ENCODE data around the gene CRIP2. TPM values are rescaled to one million over a fixed set of nuclear protein-coding genes. Genes with fewer than 3 reads are reported as not detected.

The CRIP2 gene
- total and polyA plus RNA-seq, 2 of the 4 experiments (the other 2 are of a cell fraction) = 18.1 to 123 TPM

- no peak overlapping the region for H4K5ac ChIP-seq (ENCODE audit: low read depth, low read length)
- H3K36me3 ChIP-seq (ENCODE audit: control insufficient read depth, insufficient read depth, low read length) = no peaks in the 10 kb centered on the region; the same call in 1 of the 2 replicates
- no peaks in the 10 kb centered on the region; the same call in 1 of the 2 replicates for H3K4me1 ChIP-seq (ENCODE audit: control insufficient read depth, insufficient read depth, low read length)
- no peak overlapping the region for H4K91ac ChIP-seq (ENCODE audit: insufficient read depth, low read depth, low read length)
- no peak overlapping the region for H2BK120ac ChIP-seq (ENCODE audit: low read depth, low read length)
- dilution Hi-C loops (cut with HindIII; ENCODE audit: low sequenced_read_pairs, unreplicated experiment) (no loop called here), intact Hi-C loops (cut with micrococcal nuclease) (no loop called here), in situ Hi-C loops (cut with MboI; ENCODE audit: low sequenced_read_pairs) (no loop called here)
- WGBS, 2 experiments (ENCODE audit: extremely low coverage in 2 of 2, insufficient read length in 1 of 2) = 38% methylated on average over 5 of the region's 17 CpGs; no CpG with 5 or more reads in 1 of the 2 experiments
- H2AK9ac ChIP-seq (replicated peaks; ENCODE audit: low read depth, low read length, poor library complexity) = no peak overlapping the region
- no peak for TF ChIP-seq USF2 (IDR thresholded peaks at IDR 0.05; ENCODE audit: low read depth, low read length)
- TF ChIP-seq SMC3 (IDR thresholded peaks at IDR 0.05; ENCODE audit: low read depth, low read length) = no peak
- TF ChIP-seq ELK1 (IDR thresholded peaks at IDR 0.05; ENCODE audit: borderline replicate concordance, low read depth, low read length) = no peak
- TF ChIP-seq CEBPB (IDR thresholded peaks at IDR 0.05; ENCODE audit: low read depth, low read length) = no peak
- no peak for TF ChIP-seq MAZ (IDR thresholded peaks at IDR 0.05; ENCODE audit: borderline replicate concordance, low read depth, low read length)
- TF ChIP-seq MAFK (IDR thresholded peaks at IDR 0.05; ENCODE audit: low read depth, low read length) = no peak
- TF ChIP-seq POLR2A (IDR thresholded peaks at IDR 0.05; ENCODE audit: low read depth, low read length) = no peak
- no peak for TF ChIP-seq CTCF (conservative IDR thresholded peaks at IDR 0.05; ENCODE audit: low read depth, low read length)
- no peak for TF ChIP-seq NFE2L2 (IDR thresholded peaks at IDR 0.05; ENCODE audit: low read depth, low read length)
- TF ChIP-seq RFX5 (IDR thresholded peaks at IDR 0.05; ENCODE audit: low read depth, low read length) = no peak
- TF ChIP-seq CHD1 (IDR thresholded peaks at IDR 0.05; ENCODE audit: low read depth, low read length) = no peak
- TF ChIP-seq RCOR1 (IDR thresholded peaks at IDR 0.05; ENCODE audit: insufficient replicate concordance, low read length) = no peak
- TF ChIP-seq FOS (IDR thresholded peaks at IDR 0.05; ENCODE audit: low read depth, low read length) = no peak
- no peak for TF ChIP-seq BHLHE40 (IDR thresholded peaks at IDR 0.05; ENCODE audit: low read depth, low read length)
- TF ChIP-seq RAD21 (IDR thresholded peaks at IDR 0.05; ENCODE audit: low read length) = no peak
- H3K9me1 ChIP-seq (ENCODE audit: insufficient read depth, low read length) = peaks cover 10% of the 10 kb centered on the region
- no peak overlapping the region for H3K4ac ChIP-seq (ENCODE audit: low read depth, low read length)
- H3K4me2 ChIP-seq (ENCODE audit: low read depth, low read length) = no peak overlapping the region
- no peak for DNase-seq
- H2AK5ac ChIP-seq (ENCODE audit: low read depth, low read length) = no peak overlapping the region
- H4K8ac ChIP-seq (ENCODE audit: low read depth in 2 of 2, low read length in 2 of 2) = no peak overlapping the region
- H2BK5ac ChIP-seq (ENCODE audit: low read depth, low read length, poor library complexity, severe bottlenecking) = no peak overlapping the region
- H3K23ac ChIP-seq (ENCODE audit: low read depth, low read length) = no peak overlapping the region
- CTCF ChIA-PET = no interaction called here
- no peaks in the 10 kb centered on the region for H3K9me3 ChIP-seq (ENCODE audit: control insufficient read depth, insufficient read depth, low read length)
- no peak for ATAC-seq (ENCODE audit: low read depth)
- H3K27ac ChIP-seq (ENCODE audit: insufficient read depth, low read length) = no peak overlapping the region
- no peaks in the 10 kb centered on the region for H3K27me3 ChIP-seq (ENCODE audit: control insufficient read depth, insufficient read depth, low read length)
- H2BK20ac ChIP-seq (ENCODE audit: low read depth, low read length) = no peak overlapping the region
- no peak overlapping the region for H3K18ac ChIP-seq (ENCODE audit: low read depth, low read length)
- peaks cover 88% of the 10 kb centered on the region for H4K20me1 ChIP-seq (ENCODE audit: insufficient read depth, low read length)
- no peak overlapping the region for H3K9ac ChIP-seq (ENCODE audit: low read depth, low read length)
- no peak overlapping the region for H3K14ac ChIP-seq (replicated peaks; ENCODE audit: low read depth, low read length)
- POLR2A ChIA-PET (ENCODE audit: unreplicated experiment) = no interaction called here
- no peak overlapping the region for H2AFZ ChIP-seq (replicated peaks; ENCODE audit: low read length, poor library complexity)
- no peak overlapping the region for H3K56ac ChIP-seq (ENCODE audit: extremely low read depth, insufficient read depth, low read length)
- BruUV-seq (replicated peaks) = no TSS peak
- H3K4me3 ChIP-seq (ENCODE audit: insufficient read depth, low read depth, low read length) = no peak overlapping the region
- peaks cover 25 to 81% of the 10 kb centered on the region in 2 experiments for H3K79me1 ChIP-seq (ENCODE audit: low read depth in 1 of 2, low read length in 2 of 2)
- H2BK15ac ChIP-seq (ENCODE audit: low read depth, low read length) = no peak overlapping the region
Observed at GRCh38 chr14:105433161-105433605, 41.4 kb upstream of the CRIP2 start.
